ENCODE measurements around the gene PAPOLB.

Gene PAPOLB

GRCh38 chr7:4820405-4820966, 41.3 kb downstream of the PAPOLB start:
- no peak for DNase-seq

GRCh38 chr7:4819560-4820404, 42.0 kb downstream of the PAPOLB start:
- no peak for DNase-seq

- DNase-seq = no peak
Observed at GRCh38 chr7:4818000-4818794, 43.6 kb downstream of the PAPOLB start.

GRCh38 chr7:4817178-4817901, 44.5 kb downstream of the PAPOLB start:
- DNase-seq = no peak

GRCh38 chr7:4816419-4817080, 45.3 kb downstream of the PAPOLB start:
- DNase-seq = no peak

GRCh38 chr7:4815609-4816418, 46.0 kb downstream of the PAPOLB start:
- no peak for DNase-seq

- DNase-seq = no peak
Observed at GRCh38 chr7:4815121-4815520, 46.7 kb downstream of the PAPOLB start.

GRCh38 chr7:4814433-4814832, 47.4 kb downstream of the PAPOLB start:
- DNase-seq = no peak

GRCh38 chr7:4809666-4810065, 52.2 kb downstream of the PAPOLB start:
- DNase-seq = peak; percentile 86

GRCh38 chr7:4809091-4809591, 52.7 kb downstream of the PAPOLB start:
- DNase-seq = no peak

GRCh38 chr7:4808565-4808964, 53.3 kb downstream of the PAPOLB start:
- DNase-seq = no peak

- DNase-seq = no peak
Observed at GRCh38 chr7:4808026-4808425, 53.8 kb downstream of the PAPOLB start.
